Prostate gland (tissue), 2 donors: ENCODE data around the gene PTGER3. TPM values are rescaled to one million over a fixed set of nuclear protein-coding genes. Genes with fewer than 3 reads are reported as not detected.
A peak's percentile ranks its signal among the peaks of the same experiment; 100 is the strongest.

ENCODE experiments used
- DNase-seq: peaks from one replicate; pipeline ENCODE4 v3.0.0-alpha.2; 2019; ENCODE audit warnings: low spot score
- H3K27ac ChIP-seq, 2 donors: fragments of 200-600 bp; sonication (generic); 2 replicates each; pipeline ENCODE4 v1.5.1; 2017 to 2019
- H3K27me3 ChIP-seq: fragments of 200-600 bp; sonication (generic); replicated peaks from 2 replicates; pipeline ENCODE4 v1.5.1; 2019; ENCODE audit not compliant: insufficient read depth
- H3K36me3 ChIP-seq, 2 donors: fragments of 200-600 bp; sonication (generic); 1 replicate in 1 of 2; 2 replicates in 1 of 2; pipeline versions ENCODE4 v1.5.1 to v1.8.1; 2017 to 2019
- H3K4me1 ChIP-seq: fragments of 200-600 bp; sonication (generic); replicated peaks from 2 replicates; pipeline ENCODE4 v1.5.1; 2019
- H3K4me3 ChIP-seq, 2 donors: fragments of 200-600 bp; sonication (generic); 2 replicates each; pipeline ENCODE4 v1.5.1; 2017 to 2019
- H3K9me3 ChIP-seq: fragments of 200-600 bp; sonication (generic); 2 replicates; pipeline ENCODE4 v1.5.1; 2017
- CTCF ChIP-seq, 4 experiments: fragments of 200-600 bp in 2 of 4; fragments of 450-650 bp in 2 of 4; sonication (generic) in 2 of 4; IDR thresholded peaks; 1 replicate in 3 of 4; 2 replicates in 1 of 4; pipeline ENCODE4 v1.5.1; 2016 to 2019; ENCODE audit warnings: antibody characterized with exemption in 4 of 4, mild to moderate bottlenecking in 2 of 4, moderate library complexity in 2 of 4
- POLR2A ChIP-seq: fragments of 450-650 bp; IDR thresholded peaks from one replicate; pipeline ENCODE4 v1.6.1; 2016; ENCODE audit warnings: antibody characterized with exemption, mild to moderate bottlenecking
- POLR2AphosphoS5 ChIP-seq: sonication (generic); formaldehyde crosslinking; IDR thresholded peaks from one replicate; pipeline ENCODE4 v1.6.1; 2017; ENCODE audit warnings: antibody characterized with exemption
- WGBS: methylation state at CpG from one replicate; pipeline ENCODE4 v1.1.5; 2018; 5-methylcytosine and 5-hydroxymethylcytosine counted together
- intact Hi-C: fragments of 100-400 bp; cut with DNase I; formaldehyde crosslinking; loops from one replicate; pipeline ENCODE4 v1.14.2; 2022
- total RNA-seq, 2 donors: library from RNA; depleted of rRNA; stranded (reverse); fragments of >200 nt; gene quantifications; one replicate each; pipeline ENCODE4 v1.1.0, GENCODE V29; 2016

Gene PTGER3
- total RNA-seq, 2 donors from 2014 or later = 3.6 to 4.0 TPM

GRCh38 chr1:71081697-71082080 is 34.1 kb upstream of the PTGER3 start:
- H3K4me3 ChIP-seq = peak overlapping the region; percentile 77 to 91
- H3K9me3 ChIP-seq = no peaks in the 10 kb centered on the region
- no peak for DNase-seq
- H3K27me3 ChIP-seq = no peaks in the 10 kb centered on the region
- H3K36me3 ChIP-seq = no peaks in the 10 kb centered on the region
- H3K4me1 ChIP-seq = no peaks in the 10 kb centered on the region
- no peak overlapping the region for H3K27ac ChIP-seq
- 66% methylated on average over 7 of the region's 7 CpGs for WGBS
- TF ChIP-seq POLR2A = no peak
- no peak for TF ChIP-seq POLR2AphosphoS5
- TF ChIP-seq CTCF (IDR thresholded peaks at IDR 0.05) = no peak
- intact Hi-C loops = no loop called here

GRCh38 chr1:71080739-71081696 is 33.4 kb upstream of the PTGER3 start, which contains the start of gene ZRANB2:
Gene ZRANB2, minus strand, starts transcription at chr1:71081035. Its CDS starts 40 bp downstream, at chr1:71080995.
- no peaks in the 10 kb centered on the region for H3K9me3 ChIP-seq
- no peaks in the 10 kb centered on the region for H3K27me3 ChIP-seq
- H3K4me3 ChIP-seq = peak within 1 kb of the TSS; percentile 77 to 91
- under 1% methylated on average over 33 of the region's 33 CpGs for WGBS
- H3K27ac ChIP-seq = peak within 1 kb of the TSS; percentile 85 to 90
- DNase-seq = peak; percentile 89
- TF ChIP-seq CTCF (IDR thresholded peaks at IDR 0.05) (peak in 3 of 4 experiments; percentile 64 to 77 (median 72)), POLR2A (peak; percentile 66), POLR2AphosphoS5 (peak; percentile 82)
- no peaks in the 10 kb centered on the region for H3K36me3 ChIP-seq
- H3K4me1 ChIP-seq = no peaks in the 10 kb centered on the region
- intact Hi-C loops = no loop called here

- WGBS = under 1% methylated on average over 17 of the region's 17 CpGs
- H3K36me3 ChIP-seq = no peaks in the 10 kb centered on the region
- no peaks in the 10 kb centered on the region for H3K9me3 ChIP-seq
- no peaks in the 10 kb centered on the region for H3K4me1 ChIP-seq
- no peak for DNase-seq
- intact Hi-C loops = no loop called here
- peak overlapping the region; percentile 77 to 91 for H3K4me3 ChIP-seq
- peak overlapping the region; percentile 85 to 90 for H3K27ac ChIP-seq
- TF ChIP-seq POLR2A (no peak), CTCF (IDR thresholded peaks at IDR 0.05) (no peak), POLR2AphosphoS5 (no peak)
- no peaks in the 10 kb centered on the region for H3K27me3 ChIP-seq
These were observed 32.7 kb upstream of the PTGER3 start for GRCh38 chr1:71080230-71080738.

GRCh38 chr1:71074681-71075080 is 27.1 kb upstream of the PTGER3 start:
- intact Hi-C loops = no loop called here
- 90% methylated on average over 1 of the region's 1 CpG for WGBS
- Histone ChIP-seq H3K9me3 (no peaks in the 10 kb centered on the region), H3K27me3 (no peaks in the 10 kb centered on the region), H3K36me3 (peaks cover 0 to 10% of the 10 kb centered on the region in 2 donors), H3K4me1 (no peaks in the 10 kb centered on the region), H3K27ac (no peak overlapping the region), H3K4me3 (no peak overlapping the region)
- no peak for DNase-seq
- TF ChIP-seq POLR2AphosphoS5 (no peak), POLR2A (no peak), CTCF (IDR thresholded peaks at IDR 0.05) (no peak)
